Suprapubic skin (tissue), 4 donors: Measurements from ENCODE around the gene APC2.

Source experiments
- CTCF ChIP-seq, 2 donors: fragments of 200-600 bp in 1 of 2; fragments of 450-650 bp in 1 of 2; sonication (generic) in 1 of 2; IDR thresholded peaks; one replicate each; pipeline ENCODE4 v1.5.1; 2016 to 2019; ENCODE audit warnings: antibody characterized with exemption in 2 of 2, mild to moderate bottlenecking in 1 of 2, moderate library complexity in 1 of 2
- POLR2A ChIP-seq, 2 donors: fragments of 450-650 bp; IDR thresholded peaks; one replicate each; pipeline ENCODE4 v1.6.1; 2017; ENCODE audit warnings: antibody characterized with exemption in 2 of 2, mild to moderate bottlenecking in 2 of 2, moderate library complexity in 2 of 2
- POLR2AphosphoS5 ChIP-seq, 3 donors: sonication (generic); formaldehyde crosslinking; IDR thresholded peaks; one replicate each; pipeline ENCODE4 v1.6.1; 2017; ENCODE audit warnings: antibody characterized with exemption in 3 of 3

- TF ChIP-seq POLR2A (IDR thresholded peaks at IDR 0.05) (no peak), CTCF (IDR thresholded peaks at IDR 0.05) (no peak), POLR2AphosphoS5 (IDR thresholded peaks at IDR 0.05) (no peak)
Measured at GRCh38 chr19:1495799-1496713, 46.1 kb downstream of the APC2 start.
